NCI-H69 (cell line): ENCODE measurements around the gene SIK3.

ENCODE experiments used
- DNase-seq: peaks from one replicate; lab custom pipeline; 2025; lab: John Stamatoyannopoulos, UW

Gene SIK3

GRCh38 chr11:116866804-116867455, 231.3 kb downstream of the SIK3 start:
- DNase-seq = no peak

DNA sequence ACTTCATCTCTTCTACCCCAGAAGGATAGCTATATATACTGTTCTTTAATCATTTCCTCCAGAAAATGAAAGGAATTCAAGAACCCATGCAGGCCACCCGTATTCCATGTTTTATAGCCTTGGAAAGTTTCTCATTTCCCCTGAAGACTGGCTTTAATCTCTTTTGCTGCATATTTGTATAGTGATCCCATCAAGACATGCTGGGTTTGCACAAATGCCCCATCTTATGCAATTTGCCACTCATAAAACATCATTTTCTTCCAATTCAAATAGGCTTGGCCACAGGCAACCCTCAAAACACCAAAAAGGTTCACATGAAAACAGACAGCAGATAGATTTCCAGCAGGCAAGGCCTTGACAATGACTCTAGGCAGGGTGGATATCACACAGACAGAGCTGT, 232.5 kb downstream of the SIK3 start:
- DNase-seq = no peak

DNA sequence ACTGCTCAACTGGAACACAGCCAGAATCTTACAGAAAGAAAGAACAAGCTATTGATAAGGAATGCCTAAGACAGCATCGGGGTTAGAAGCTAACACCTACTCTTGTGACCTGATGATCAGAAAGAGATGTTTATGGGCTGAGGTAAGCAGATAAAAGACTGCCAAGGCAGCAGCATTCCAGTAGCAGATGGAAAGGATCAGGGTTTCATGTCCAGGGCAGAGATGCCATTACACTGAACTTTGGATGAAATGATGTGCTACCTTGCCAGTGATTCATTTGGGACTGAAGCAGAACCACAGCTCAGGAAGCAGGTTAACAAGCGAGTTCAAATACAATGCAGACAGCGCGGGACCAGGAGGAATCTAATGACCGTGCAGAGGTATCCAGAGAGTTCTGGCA, 233.7 kb downstream of the SIK3 start:
- DNase-seq = no peak

- no peak for DNase-seq
Measured at GRCh38 chr11:116862951-116863350, 235.3 kb downstream of the SIK3 start.

DNA sequence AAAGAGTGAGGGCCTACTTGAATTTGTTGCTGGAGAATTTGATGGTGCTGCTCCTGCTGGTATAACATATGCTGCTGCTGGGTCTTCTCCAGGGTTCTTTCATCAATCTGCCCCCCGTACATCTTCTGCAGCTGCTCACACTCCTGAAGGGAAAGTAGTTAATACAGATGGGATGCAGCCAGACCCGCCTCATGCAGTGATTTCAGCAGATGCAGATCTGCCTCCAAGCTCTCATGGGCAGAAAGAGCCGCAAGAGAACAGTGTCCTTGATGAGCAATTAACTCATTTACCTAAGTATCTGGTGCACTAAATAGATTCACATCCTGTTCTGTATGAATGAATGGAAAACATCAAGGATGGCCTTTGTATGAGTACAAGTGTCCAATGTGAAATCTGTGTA, 236.0 kb downstream of the SIK3 start:
- DNase-seq = no peak

DNA sequence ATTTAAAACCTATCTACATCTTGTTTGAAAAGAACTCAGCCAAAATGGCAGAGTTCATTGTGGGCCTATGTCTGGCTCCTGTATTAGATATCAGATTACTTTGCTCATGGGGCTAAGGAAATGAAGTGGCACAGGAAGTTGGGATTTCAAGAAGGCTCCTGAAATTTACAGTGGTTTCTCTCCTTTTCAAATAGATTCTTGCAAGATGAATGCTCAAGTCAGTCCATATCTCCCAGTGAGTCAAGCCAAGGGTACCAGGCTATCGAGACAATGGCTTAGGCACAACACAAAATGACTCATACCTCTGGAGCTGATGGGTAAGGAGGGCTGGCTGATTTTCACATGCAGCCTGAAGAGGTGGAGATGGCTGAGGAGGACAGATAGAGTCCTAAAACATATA, 236.7 kb downstream of the SIK3 start:
- DNase-seq = no peak

- no peak for DNase-seq
Measured at GRCh38 chr11:116860303-116860702, 237.9 kb downstream of the SIK3 start.

- no peak for DNase-seq
Measured at GRCh38 chr11:116859175-116859574, 239.1 kb downstream of the SIK3 start.

DNA sequence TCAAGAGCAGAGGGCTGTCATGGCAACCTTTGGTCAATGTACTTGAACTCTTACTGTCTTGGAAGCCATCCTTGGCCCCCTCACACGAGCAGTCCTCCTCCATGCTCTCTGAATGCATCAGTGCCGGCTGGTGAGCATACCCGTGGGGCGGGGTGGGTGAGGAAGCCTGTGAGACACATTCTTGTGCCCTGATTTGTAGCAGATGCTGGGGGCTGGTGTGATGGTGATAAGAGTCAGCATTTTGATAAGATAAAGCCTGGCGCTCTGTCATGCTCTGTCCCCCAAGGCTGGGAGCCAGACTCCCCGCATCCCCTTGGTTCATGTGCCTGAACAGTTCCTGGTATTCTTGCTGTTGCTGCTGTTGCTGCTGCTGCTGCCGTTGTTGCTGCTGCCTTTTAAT, 240.3 kb downstream of the SIK3 start:
- DNase-seq = no peak

- DNase-seq = no peak
Measured at GRCh38 chr11:116857316-116857715, 240.9 kb downstream of the SIK3 start.

GRCh38 chr11:116856423-116856822, 241.8 kb downstream of the SIK3 start:
- DNase-seq = peak; percentile 14

DNA sequence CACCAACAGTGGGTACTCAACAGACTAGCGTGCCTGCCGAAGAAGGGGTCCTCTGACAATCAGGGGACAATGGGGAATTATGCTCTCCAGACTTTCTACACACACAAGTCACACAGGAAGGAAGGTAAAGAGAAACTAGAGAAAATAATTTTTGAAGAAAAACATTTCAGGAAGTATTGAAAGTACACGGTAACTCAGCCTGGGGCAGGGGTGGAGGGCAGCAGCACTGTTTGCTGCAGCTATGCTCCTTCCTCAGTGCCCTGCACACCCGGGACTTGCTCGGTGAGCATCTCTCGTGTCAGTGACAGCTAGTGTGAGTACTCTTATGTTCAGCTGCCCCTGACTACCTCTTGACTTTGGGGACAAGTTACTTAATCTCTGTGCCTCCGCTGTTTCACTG, 242.8 kb downstream of the SIK3 start:
- DNase-seq = no peak

DNA sequence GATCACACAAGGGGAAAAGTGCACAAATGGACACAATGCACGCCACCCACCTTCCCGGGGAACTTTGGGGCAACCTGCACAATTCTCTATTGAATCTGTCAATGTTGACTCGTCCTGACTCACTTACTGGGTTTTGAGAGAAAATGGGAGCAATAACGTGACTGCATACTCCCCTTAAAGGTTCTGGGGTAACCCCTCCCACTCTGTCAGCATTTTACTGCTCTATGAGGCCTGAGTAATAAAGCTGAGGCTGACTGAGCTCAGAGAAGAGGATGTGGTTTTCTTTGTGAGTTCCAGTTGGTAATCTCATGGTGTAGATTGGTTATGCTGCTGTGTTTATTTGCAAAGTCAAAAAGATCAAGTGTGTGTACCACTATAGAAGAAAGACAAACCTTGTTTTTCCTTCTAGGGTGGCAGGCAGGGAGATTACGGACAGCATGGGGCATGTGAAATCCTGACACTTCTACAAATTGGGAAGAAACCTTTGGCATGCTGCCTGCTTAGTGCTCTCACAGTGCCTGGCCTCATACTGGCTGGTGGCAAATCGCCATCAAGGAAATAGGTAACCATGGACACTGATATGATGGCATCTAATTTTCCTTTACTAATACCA, 244.7 kb downstream of the SIK3 start:
- DNase-seq = peak; percentile 79

DNA sequence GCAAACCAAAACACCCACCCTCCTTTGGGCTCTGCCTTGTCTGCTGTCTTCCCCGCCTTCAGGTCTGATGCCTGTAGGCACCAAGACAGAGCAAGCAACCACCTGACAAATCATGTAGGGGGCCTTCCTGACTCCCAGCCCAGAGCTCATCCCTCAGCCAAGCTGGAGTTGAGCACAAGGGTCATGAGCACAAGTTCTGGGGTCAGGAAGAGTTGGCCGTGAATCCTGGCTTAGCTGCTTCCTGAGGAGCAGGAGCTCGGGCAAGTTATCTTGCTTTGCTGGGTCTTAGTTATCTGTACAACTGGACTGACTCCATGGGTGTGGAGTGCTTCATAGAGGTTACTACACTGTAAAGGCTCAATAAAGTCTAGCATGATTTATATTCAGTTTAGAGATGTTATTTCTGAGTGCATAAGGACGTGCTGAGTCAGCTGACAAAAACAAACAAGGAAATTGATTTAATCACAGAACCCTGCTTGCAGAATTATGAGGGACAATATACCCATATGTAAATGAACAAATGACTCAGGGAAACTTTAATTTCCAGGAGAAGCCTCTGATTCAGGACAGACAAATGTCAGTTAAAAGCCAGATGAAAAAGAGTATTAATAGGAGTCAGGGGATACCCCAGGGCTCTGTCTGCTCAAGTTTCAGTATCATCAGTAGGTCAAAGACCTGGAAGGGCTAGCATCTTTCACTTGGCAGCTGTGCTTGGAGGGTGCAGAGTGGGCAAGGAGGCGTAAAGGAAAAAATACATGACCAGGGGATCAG, 245.8 kb downstream of the SIK3 start:
- peak; percentile 61 for DNase-seq

GRCh38 chr11:116851626-116852025, 246.6 kb downstream of the SIK3 start:
- no peak for DNase-seq

- no peak for DNase-seq
Measured at GRCh38 chr11:116849486-116849885, 248.7 kb downstream of the SIK3 start.

- DNase-seq = no peak
Measured at GRCh38 chr11:116849060-116849459, 249.2 kb downstream of the SIK3 start.

- DNase-seq = no peak
Measured at GRCh38 chr11:116847612-116848011, 250.6 kb downstream of the SIK3 start.

- no peak for DNase-seq
Measured at GRCh38 chr11:116844722-116845121, 253.5 kb downstream of the SIK3 start.

DNA sequence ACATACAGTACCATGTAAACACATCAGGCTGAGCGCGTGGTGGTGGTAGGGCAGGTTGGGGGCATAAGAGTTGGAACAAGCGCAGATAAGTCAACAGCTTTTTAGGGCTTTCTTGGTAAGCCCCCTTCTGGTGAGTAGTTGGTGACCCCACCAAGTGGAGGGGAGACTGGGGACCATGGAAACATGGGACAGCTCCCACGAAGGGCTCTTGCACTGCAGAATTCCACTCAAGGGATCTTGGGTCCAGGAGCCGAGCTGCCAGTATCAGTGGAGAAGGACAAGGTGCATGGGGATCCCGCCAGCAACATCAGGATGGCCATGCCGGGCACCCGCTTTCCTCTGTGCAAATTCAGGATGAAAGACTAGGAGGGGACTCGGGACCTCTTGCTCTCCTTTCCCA, 254.6 kb downstream of the SIK3 start:
- DNase-seq = no peak

DNA sequence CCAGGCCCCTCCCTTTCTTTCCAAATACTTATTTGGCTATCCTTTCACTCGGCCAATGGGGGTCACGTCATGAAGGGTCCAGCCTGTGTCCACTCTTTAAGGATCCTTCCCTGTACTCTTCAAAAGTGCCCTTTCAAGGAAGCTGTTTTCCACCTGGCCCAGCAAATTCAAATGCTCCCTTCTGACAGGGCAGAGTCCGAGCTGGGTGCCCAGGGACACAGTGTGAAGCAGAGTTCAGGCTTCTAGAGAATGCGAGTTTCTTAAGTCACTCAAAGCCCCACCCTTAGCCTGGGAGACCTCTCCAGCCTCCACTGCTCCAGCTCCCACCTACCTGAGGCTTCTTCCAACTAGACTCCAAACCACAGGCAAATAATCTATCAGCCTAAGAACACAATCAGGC, 255.3 kb downstream of the SIK3 start:
- DNase-seq = no peak

DNA sequence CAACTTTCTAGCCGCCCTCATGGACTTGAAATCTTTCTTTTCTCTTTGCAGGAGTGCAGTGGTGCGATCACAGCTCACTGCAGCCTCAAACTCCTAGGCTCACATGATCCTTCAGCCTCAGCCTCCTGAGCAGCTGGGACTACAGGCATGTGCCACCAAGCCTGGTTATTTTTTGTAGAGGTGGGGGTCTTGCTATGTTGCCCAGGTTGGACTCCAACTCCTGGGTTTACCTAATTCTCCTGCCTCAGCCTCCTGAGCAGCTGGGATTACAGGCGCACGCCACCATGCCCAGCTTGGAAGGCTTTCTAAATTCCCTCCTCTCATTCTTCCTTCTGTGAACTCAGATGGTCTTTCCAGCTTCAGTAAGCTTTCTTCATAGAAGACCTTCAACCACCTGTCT, 256.1 kb downstream of the SIK3 start:
- no peak for DNase-seq

- no peak for DNase-seq
Measured at GRCh38 chr11:116840746-116841296, 257.4 kb downstream of the SIK3 start.
